T-helper 1 cell treated with Interleukin-12 subunit alpha and Interleukin-12 subunit beta and Interleukin-4 antibody, amounts not matched to agents 30 μg/mL and 1 μg/mL, for 36 hours (primary cell): Measurements from ENCODE around the gene FAM120A.

Source experiments
- H3K27ac Mint-ChIP-seq: one replicate; pipeline ENCODE4 v1.8.0; 2021; ENCODE audit warnings: mild to moderate bottlenecking, mixed read lengths
- H3K27me3 Mint-ChIP-seq: one replicate; pipeline ENCODE4 v1.8.0; 2021; ENCODE audit warnings: low read depth, mixed read lengths
- H3K36me3 Mint-ChIP-seq: one replicate; pipeline ENCODE4 v1.8.0; 2021; ENCODE audit warnings: low read depth, mixed read lengths
- H3K4me1 Mint-ChIP-seq: one replicate; pipeline ENCODE4 v1.8.0; 2021; ENCODE audit warnings: low read depth, mixed read lengths
- H3K4me3 Mint-ChIP-seq: one replicate; pipeline ENCODE4 v1.8.0; 2021; ENCODE audit warnings: mild to moderate bottlenecking, moderate library complexity, mixed read lengths
- H3K9me3 Mint-ChIP-seq: one replicate; pipeline ENCODE4 v1.8.0; 2021; ENCODE audit warnings: mixed read lengths

FAM120A gene

GRCh38 chr9:93450945-93451815, at the start of gene FAM120A:
Gene FAM120A (plus strand): TSS chr9:93451685. CDS start chr9:93451916, 231 bp downstream.
- Mint-ChIP-seq H3K4me1 (peaks cover 26% of the 10 kb centered on the region), H3K27ac (peak within 1 kb of the TSS; percentile 98), H3K9me3 (no peaks in the 10 kb centered on the region), H3K27me3 (no peaks in the 10 kb centered on the region), H3K36me3 (peaks cover 31% of the 10 kb centered on the region), H3K4me3 (peak within 1 kb of the TSS; percentile 100)

- H3K4me3 Mint-ChIP-seq: no peak overlapping the region
- H3K27me3 Mint-ChIP-seq: peaks cover 25% of the 10 kb centered on the region
- H3K9me3 Mint-ChIP-seq: no peaks in the 10 kb centered on the region
- H3K36me3 Mint-ChIP-seq: no peaks in the 10 kb centered on the region
- H3K4me1 Mint-ChIP-seq: peaks cover 2% of the 10 kb centered on the region
- H3K27ac Mint-ChIP-seq: no peak overlapping the region
Measured at GRCh38 chr9:93406371-93406770, 45.1 kb upstream of the FAM120A start.

GRCh38 chr9:93413530-93413929, 38.0 kb upstream of the FAM120A start:
- Mint-ChIP-seq H3K4me3 (no peak overlapping the region), H3K27me3 (peaks cover 53% of the 10 kb centered on the region), H3K27ac (no peak overlapping the region), H3K4me1 (no peaks in the 10 kb centered on the region), H3K9me3 (peaks cover 7% of the 10 kb centered on the region), H3K36me3 (no peaks in the 10 kb centered on the region)

GRCh38 chr9:93415176-93415690, 36.3 kb upstream of the FAM120A start:
- Mint-ChIP-seq H3K4me3 (no peak overlapping the region), H3K36me3 (peaks cover 4% of the 10 kb centered on the region), H3K27me3 (peaks cover 43% of the 10 kb centered on the region), H3K27ac (no peak overlapping the region), H3K9me3 (peaks cover 18% of the 10 kb centered on the region), H3K4me1 (no peaks in the 10 kb centered on the region)

GRCh38 chr9:93416530-93417235, 34.8 kb upstream of the FAM120A start:
- Mint-ChIP-seq H3K4me1 (no peaks in the 10 kb centered on the region), H3K27me3 (peaks cover 33% of the 10 kb centered on the region), H3K9me3 (peaks cover 18% of the 10 kb centered on the region), H3K36me3 (peaks cover 4% of the 10 kb centered on the region), H3K4me3 (no peak overlapping the region), H3K27ac (no peak overlapping the region)

- H3K36me3 Mint-ChIP-seq: peaks cover 4% of the 10 kb centered on the region
- peaks cover 28% of the 10 kb centered on the region for H3K27me3 Mint-ChIP-seq
- no peak overlapping the region for H3K27ac Mint-ChIP-seq
- H3K4me3 Mint-ChIP-seq: no peak overlapping the region
- peaks cover 18% of the 10 kb centered on the region for H3K9me3 Mint-ChIP-seq
- H3K4me1 Mint-ChIP-seq: no peaks in the 10 kb centered on the region
Measured at GRCh38 chr9:93417538-93417937, 33.9 kb upstream of the FAM120A start.

- no peak overlapping the region for H3K27ac Mint-ChIP-seq
- H3K27me3 Mint-ChIP-seq: peaks cover 25% of the 10 kb centered on the region
- H3K4me1 Mint-ChIP-seq: no peaks in the 10 kb centered on the region
- no peak overlapping the region for H3K4me3 Mint-ChIP-seq
- H3K9me3 Mint-ChIP-seq: peaks cover 18% of the 10 kb centered on the region
- H3K36me3 Mint-ChIP-seq: peaks cover 4% of the 10 kb centered on the region
Measured at GRCh38 chr9:93419023-93419422, 32.5 kb upstream of the FAM120A start.

GRCh38 chr9:93422977-93423616, 28.4 kb upstream of the FAM120A start:
- H3K4me3 Mint-ChIP-seq: no peak overlapping the region
- peaks cover 33% of the 10 kb centered on the region for H3K27me3 Mint-ChIP-seq
- peaks cover 4% of the 10 kb centered on the region for H3K36me3 Mint-ChIP-seq
- H3K4me1 Mint-ChIP-seq: no peaks in the 10 kb centered on the region
- H3K27ac Mint-ChIP-seq: no peak overlapping the region
- peaks cover 11% of the 10 kb centered on the region for H3K9me3 Mint-ChIP-seq

- H3K4me3 Mint-ChIP-seq: no peak overlapping the region
Measured at GRCh38 chr9:93427655-93428379, 23.7 kb upstream of the FAM120A start.

GRCh38 chr9:93431539-93432105, 19.9 kb upstream of the FAM120A start:
- no peaks in the 10 kb centered on the region for H3K9me3 Mint-ChIP-seq
- H3K27me3 Mint-ChIP-seq: peaks cover 11% of the 10 kb centered on the region
- H3K36me3 Mint-ChIP-seq: peaks cover 1% of the 10 kb centered on the region
- H3K27ac Mint-ChIP-seq: no peak overlapping the region
- peaks cover 5% of the 10 kb centered on the region for H3K4me1 Mint-ChIP-seq
- no peak overlapping the region for H3K4me3 Mint-ChIP-seq

More at GRCh38 chr9:93427655-93428379, 23.7 kb upstream of the FAM120A start:
- Mint-ChIP-seq H3K36me3 (no peaks in the 10 kb centered on the region), H3K27ac (no peak overlapping the region), H3K9me3 (no peaks in the 10 kb centered on the region), H3K4me1 (peaks cover 5% of the 10 kb centered on the region), H3K27me3 (peaks cover 35% of the 10 kb centered on the region)

GRCh38 chr9:93432964-93433363, 18.5 kb upstream of the FAM120A start:
- H3K4me1 Mint-ChIP-seq: peaks cover 5% of the 10 kb centered on the region
- H3K36me3 Mint-ChIP-seq: peaks cover 2% of the 10 kb centered on the region
- no peaks in the 10 kb centered on the region for H3K9me3 Mint-ChIP-seq
- H3K27ac Mint-ChIP-seq: no peak overlapping the region
- H3K27me3 Mint-ChIP-seq: peaks cover 3% of the 10 kb centered on the region
- no peak overlapping the region for H3K4me3 Mint-ChIP-seq

GRCh38 chr9:93434056-93434455, 17.4 kb upstream of the FAM120A start:
- no peak overlapping the region for H3K27ac Mint-ChIP-seq
- H3K4me3 Mint-ChIP-seq: no peak overlapping the region
- H3K4me1 Mint-ChIP-seq: peaks cover 5% of the 10 kb centered on the region
- peaks cover 4% of the 10 kb centered on the region for H3K36me3 Mint-ChIP-seq
- H3K9me3 Mint-ChIP-seq: no peaks in the 10 kb centered on the region
- no peaks in the 10 kb centered on the region for H3K27me3 Mint-ChIP-seq

- H3K4me1 Mint-ChIP-seq: peaks cover 5% of the 10 kb centered on the region
- no peak overlapping the region for H3K4me3 Mint-ChIP-seq
- H3K36me3 Mint-ChIP-seq: peaks cover 4% of the 10 kb centered on the region
- no peak overlapping the region for H3K27ac Mint-ChIP-seq
- H3K27me3 Mint-ChIP-seq: no peaks in the 10 kb centered on the region
- no peaks in the 10 kb centered on the region for H3K9me3 Mint-ChIP-seq
Measured at GRCh38 chr9:93435386-93435785, 16.1 kb upstream of the FAM120A start.

- no peak overlapping the region for H3K27ac Mint-ChIP-seq
- no peaks in the 10 kb centered on the region for H3K27me3 Mint-ChIP-seq
- no peaks in the 10 kb centered on the region for H3K9me3 Mint-ChIP-seq
- peaks cover 5% of the 10 kb centered on the region for H3K4me1 Mint-ChIP-seq
- peaks cover 4% of the 10 kb centered on the region for H3K36me3 Mint-ChIP-seq
- H3K4me3 Mint-ChIP-seq: no peak overlapping the region
Measured at GRCh38 chr9:93436218-93436617, 15.3 kb upstream of the FAM120A start.
